SK-N-MC (cell line): ENCODE measurements around the gene ZNF182.
"Not testable (repeated sequence)": the region's sequence is repeated elsewhere in the genome, so short reads cannot be mapped to it uniquely, and the experiment has no call there.

ENCODE experiments used
- EZH2 ChIP-seq: fragments of 200-600 bp; sonication (generic); IDR thresholded peaks from one replicate; pipeline ENCODE4 v1.6.1; 2017; ENCODE audit warnings: antibody characterized with exemption
- POLR2AphosphoS5 ChIP-seq: IDR thresholded peaks from 2 replicates; pipeline ENCODE4 v1.6.1; 2012; ENCODE audit warnings: mild to moderate bottlenecking, low read depth, low read length, borderline replicate concordance

- not testable (repeated sequence) for TF ChIP-seq POLR2AphosphoS5, EZH2
Observed at GRCh38 chrX:47958206-47958605, 45.6 kb downstream of the ZNF182 start.
